Neuronal stem cell (in vitro differentiated cells): ENCODE data around the gene NR4A2.

ENCODE experiments used
- DNase-seq: peaks from one replicate; pipeline ENCODE4 v3.0.0-alpha.2; 2013; ENCODE audit warnings: low spot score
- H2AFZ ChIP-seq: one replicate; pipeline ENCODE4 v1.6.1; 2013; ENCODE audit warnings: mild to moderate bottlenecking, low read length, inconsistent platforms
- H2AK5ac ChIP-seq: 2 replicates; pipeline ENCODE4 v1.6.1; 2013; ENCODE audit warnings: low read depth, mild to moderate bottlenecking, inconsistent platforms, low read length, moderate library complexity, mixed read lengths
- H2BK120ac ChIP-seq: 2 replicates; pipeline ENCODE4 v1.6.1; 2013; ENCODE audit warnings: low read depth, mild to moderate bottlenecking, inconsistent platforms, low read length, moderate library complexity, mixed read lengths
- H2BK12ac ChIP-seq: one replicate; pipeline ENCODE4 v1.6.1; 2013; ENCODE audit warnings: low read length, inconsistent platforms
- H2BK15ac ChIP-seq: 2 replicates; pipeline ENCODE4 v1.6.1; 2013; ENCODE audit warnings: mild to moderate bottlenecking, low read length, inconsistent platforms, mixed read lengths
- H2BK5ac ChIP-seq: one replicate; pipeline ENCODE4 v1.6.1; 2013; ENCODE audit warnings: inconsistent platforms, mild to moderate bottlenecking, low read length, moderate library complexity
- H3K14ac ChIP-seq: one replicate; pipeline ENCODE4 v1.6.1; 2013; ENCODE audit warnings: low read length, inconsistent platforms
- H3K18ac ChIP-seq: 2 replicates; pipeline ENCODE4 v1.6.1; 2013; ENCODE audit warnings: low read length, inconsistent platforms
- H3K23ac ChIP-seq: 2 replicates; pipeline ENCODE4 v1.6.1; 2013; ENCODE audit warnings: low read depth, mild to moderate bottlenecking, mixed read lengths, low read length, inconsistent platforms; ENCODE audit not compliant: poor library complexity
- H3K27ac ChIP-seq: replicated peaks from 3 replicates; pipeline ENCODE4 v1.5.1; 2013; ENCODE audit warnings: low read length, inconsistent platforms
- H3K27me3 ChIP-seq, 3 experiments: 2 replicates each; pipeline ENCODE4 v1.6.1; 2013; ENCODE audit warnings: low read length in 3 of 3, mild to moderate bottlenecking in 2 of 3, inconsistent platforms in 1 of 3, low read depth in 1 of 3, mixed read lengths in 1 of 3, moderate library complexity in 1 of 3; ENCODE audit not compliant: control insufficient read depth in 3 of 3, insufficient read depth in 3 of 3
- H3K36me3 ChIP-seq, 2 donors: replicated peaks in 1 of 2; 2 replicates each; pipeline ENCODE4 v1.6.1; 2013; ENCODE audit warnings: low read length in 2 of 2; ENCODE audit not compliant: control insufficient read depth in 2 of 2, insufficient read depth in 2 of 2
- H3K4ac ChIP-seq: 2 replicates; pipeline ENCODE4 v1.6.1; 2013; ENCODE audit warnings: inconsistent platforms, mild to moderate bottlenecking, low read length, moderate library complexity
- H3K4me1 ChIP-seq, 2 donors: 1 replicate in 1 of 2; 2 replicates in 1 of 2; pipeline ENCODE4 v1.6.1; 2013; ENCODE audit warnings: low read length in 2 of 2, low read depth in 1 of 2; ENCODE audit not compliant: control insufficient read depth in 2 of 2, insufficient read depth in 1 of 2
- H3K4me2 ChIP-seq: one replicate; pipeline ENCODE4 v1.6.1; 2013; ENCODE audit warnings: mild to moderate bottlenecking, low read length, inconsistent platforms; ENCODE audit not compliant: insufficient read depth, poor library complexity, severe bottlenecking
- H3K4me3 ChIP-seq, 2 donors: 2 replicates each; pipeline ENCODE4 v1.5.1; 2013; ENCODE audit warnings: low read length in 2 of 2, mild to moderate bottlenecking in 2 of 2, inconsistent platforms in 1 of 2, moderate library complexity in 1 of 2
- H3K79me1 ChIP-seq: one replicate; pipeline ENCODE4 v1.6.1; 2013; ENCODE audit warnings: low read depth, mild to moderate bottlenecking, inconsistent platforms, low read length, moderate library complexity
- H3K9ac ChIP-seq: one replicate; pipeline ENCODE4 v1.6.1; 2013; ENCODE audit warnings: mild to moderate bottlenecking, low read depth, low read length, inconsistent platforms; ENCODE audit not compliant: poor library complexity
- H3K9me3 ChIP-seq, 2 donors: replicated peaks in 1 of 2; 2 replicates each; pipeline versions ENCODE3 to v1.6.1; 2013; ENCODE audit warnings: low read length in 2 of 2, mild to moderate bottlenecking in 2 of 2, inconsistent platforms in 1 of 2, low read depth in 1 of 2, mixed read lengths in 1 of 2, moderate library complexity in 1 of 2; ENCODE audit not compliant: control insufficient read depth in 2 of 2, insufficient read depth in 1 of 2
- H4K8ac ChIP-seq: one replicate; pipeline ENCODE4 v1.6.1; 2013; ENCODE audit warnings: low read depth, mild to moderate bottlenecking, inconsistent platforms, low read length, moderate library complexity
- H4K91ac ChIP-seq: one replicate; pipeline ENCODE4 v1.6.1; 2013; ENCODE audit warnings: low read length, low read depth, mild to moderate bottlenecking, inconsistent platforms; ENCODE audit not compliant: poor library complexity
- WGBS, 2 donors: extraction: QIAGEN DNeasy Blood & Tissue Kit; methylation state at CpG; one replicate each; pipeline ENCODE4 v1.1.7; 2013; ENCODE audit warnings: missing lambda C conversion rate in 2 of 2, mixed read lengths in 1 of 2; ENCODE audit not compliant: insufficient read length in 2 of 2, insufficient replicate concordance in 1 of 2; ENCODE audit errors: extremely low coverage in 2 of 2; 5-methylcytosine and 5-hydroxymethylcytosine counted together

NR4A2 gene

DNA sequence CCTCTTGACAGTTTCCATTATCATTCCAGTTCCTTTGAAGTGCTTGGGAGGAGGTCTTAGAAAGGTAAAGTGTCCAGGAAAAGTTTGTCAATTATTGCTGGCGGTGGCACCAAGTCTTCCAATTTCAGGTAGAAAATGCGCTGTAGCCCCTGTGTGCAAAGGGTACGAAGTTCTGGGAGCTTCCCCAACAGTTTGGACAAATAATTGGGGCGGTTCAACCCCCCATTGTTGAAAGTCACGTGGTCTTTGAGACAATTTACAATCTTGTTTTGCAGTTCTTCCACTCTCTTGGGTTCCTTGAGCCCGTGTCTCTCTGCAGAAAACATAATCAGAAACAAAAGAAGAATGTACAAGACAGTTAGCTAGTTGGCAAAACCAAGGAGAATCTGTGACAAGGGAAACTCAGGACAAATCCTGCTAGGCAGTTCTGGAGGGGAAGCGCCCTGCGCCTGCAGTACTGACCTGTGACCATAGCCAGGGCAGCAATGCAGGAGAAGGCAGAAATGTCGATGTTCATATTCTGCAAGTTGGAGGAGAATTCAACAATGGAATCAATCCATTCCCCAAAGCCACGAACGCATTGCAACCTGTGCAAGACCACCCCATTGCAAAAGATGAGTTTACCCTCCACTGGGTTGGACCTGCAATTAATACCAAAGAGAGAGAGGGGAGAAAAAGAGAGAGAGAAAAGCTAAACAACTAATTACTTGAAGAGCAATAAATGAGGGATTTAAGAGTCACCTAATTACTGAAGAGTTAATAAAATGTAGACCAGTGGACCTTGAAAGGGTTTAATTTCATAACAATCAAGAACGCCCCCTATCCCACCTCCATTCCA lies 6.6 kb downstream of the NR4A2 start:
- no peak overlapping the region for H4K91ac ChIP-seq
- no peaks in the 10 kb centered on the region for H3K79me1 ChIP-seq
- no peak overlapping the region for H2AFZ ChIP-seq
- peaks cover 0 to 18% of the 10 kb centered on the region in 2 donors for H3K9me3 ChIP-seq
- no peak for DNase-seq
- H2BK15ac ChIP-seq, result no peak overlapping the region
- no peak overlapping the region for H3K18ac ChIP-seq
- H3K23ac ChIP-seq, result no peak overlapping the region
- peaks cover 55 to 100% (median 90%) of the 10 kb centered on the region in 3 experiments for H3K27me3 ChIP-seq
- peaks cover 0 to 11% of the 10 kb centered on the region in 2 donors for H3K4me1 ChIP-seq
- no peak overlapping the region for H4K8ac ChIP-seq
- H2BK120ac ChIP-seq, result no peak overlapping the region
- no peak overlapping the region for H3K4me2 ChIP-seq
- H2BK5ac ChIP-seq, result no peak overlapping the region
- H3K9ac ChIP-seq, result no peak overlapping the region
- H2AK5ac ChIP-seq, result no peak overlapping the region
- H3K14ac ChIP-seq, result no peak overlapping the region
- H3K36me3 ChIP-seq, result no peaks in the 10 kb centered on the region
- no peak overlapping the region for H2BK12ac ChIP-seq
- H3K4ac ChIP-seq, result no peak overlapping the region
- H3K27ac ChIP-seq, result no peak overlapping the region
- no peak overlapping the region for H3K4me3 ChIP-seq
- WGBS, 2 donors, result no CpG with 5 or more reads among the region's 12 CpGs

- Histone ChIP-seq H2AK5ac (no peak overlapping the region), H4K8ac (no peak overlapping the region), H3K79me1 (no peaks in the 10 kb centered on the region), H3K23ac (no peak overlapping the region), H2BK15ac (no peak overlapping the region), H3K18ac (no peak overlapping the region), H2BK120ac (no peak overlapping the region), H3K27me3 (peaks cover 40 to 100% (median 86%) of the 10 kb centered on the region in 3 experiments), H2AFZ (no peak overlapping the region), H3K4me2 (no peak overlapping the region), H2BK5ac (no peak overlapping the region), H3K4ac (no peak overlapping the region), H4K91ac (no peak overlapping the region), H3K27ac (no peak overlapping the region), H3K4me3 (no peak overlapping the region), H3K9me3 (peaks cover 2 to 6% of the 10 kb centered on the region in 2 donors), H3K36me3 (no peaks in the 10 kb centered on the region), H3K4me1 (peaks cover 0 to 7% of the 10 kb centered on the region in 2 donors), H2BK12ac (no peak overlapping the region), H3K14ac (no peak overlapping the region), H3K9ac (no peak overlapping the region)
- DNase-seq, result no peak
- WGBS, 2 donors, result no CpG with 5 or more reads among the region's 2 CpGs
These were observed 8.8 kb downstream of the NR4A2 start for GRCh38 chr2:156323754-156324153.

DNA sequence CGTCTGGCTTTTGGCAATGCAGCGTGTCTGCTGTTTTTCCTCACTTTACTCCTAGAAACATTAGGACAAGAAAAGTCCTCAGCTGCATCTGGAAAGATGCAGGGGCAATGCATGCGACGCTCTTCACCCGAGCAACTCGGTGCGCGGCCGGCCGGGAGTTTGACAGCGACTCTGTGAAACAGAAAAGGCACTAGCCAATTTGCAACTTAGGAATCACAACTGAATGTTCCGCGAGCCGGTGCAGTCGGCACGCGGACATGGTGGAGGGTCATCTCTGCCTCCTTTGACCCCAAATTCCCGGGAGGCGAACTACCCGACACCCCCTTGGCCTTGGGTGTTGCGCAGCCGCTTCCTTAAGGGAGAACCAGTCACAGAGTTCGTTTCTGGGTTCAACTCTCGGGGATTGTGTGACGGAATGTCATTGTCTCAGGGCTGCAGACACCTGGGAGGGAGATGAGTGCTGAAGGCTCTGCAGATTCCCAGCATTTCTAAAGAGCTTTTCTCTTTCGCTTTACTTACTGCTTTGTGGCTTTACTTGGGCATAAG lies 9.8 kb downstream of the NR4A2 start:
- H4K8ac ChIP-seq, result no peak overlapping the region
- peak overlapping the region in 1 of 2 donors; percentile 27 for H3K4me3 ChIP-seq
- peaks cover 2 to 6% of the 10 kb centered on the region in 2 donors for H3K9me3 ChIP-seq
- no peaks in the 10 kb centered on the region for H3K36me3 ChIP-seq
- H3K27me3 ChIP-seq, result peaks cover 34 to 100% (median 78%) of the 10 kb centered on the region in 3 experiments
- no peak overlapping the region for H3K14ac ChIP-seq
- no peak overlapping the region for H3K27ac ChIP-seq
- H3K4me1 ChIP-seq, result peaks cover 0 to 5% of the 10 kb centered on the region in 2 donors
- no peak overlapping the region for H4K91ac ChIP-seq
- no peaks in the 10 kb centered on the region for H3K79me1 ChIP-seq
- WGBS, 2 donors, result no CpG with 5 or more reads among the region's 26 CpGs
- H2BK5ac ChIP-seq, result no peak overlapping the region
- H2BK120ac ChIP-seq, result no peak overlapping the region
- DNase-seq, result peak; percentile 62
- no peak overlapping the region for H3K4ac ChIP-seq
- H2BK15ac ChIP-seq, result no peak overlapping the region
- H2BK12ac ChIP-seq, result no peak overlapping the region
- H2AFZ ChIP-seq, result peak overlapping the region; percentile 79
- peak overlapping the region; percentile 44 for H3K4me2 ChIP-seq
- H3K23ac ChIP-seq, result no peak overlapping the region
- peak overlapping the region; percentile 27 for H3K9ac ChIP-seq
- no peak overlapping the region for H3K18ac ChIP-seq
- no peak overlapping the region for H2AK5ac ChIP-seq

DNA sequence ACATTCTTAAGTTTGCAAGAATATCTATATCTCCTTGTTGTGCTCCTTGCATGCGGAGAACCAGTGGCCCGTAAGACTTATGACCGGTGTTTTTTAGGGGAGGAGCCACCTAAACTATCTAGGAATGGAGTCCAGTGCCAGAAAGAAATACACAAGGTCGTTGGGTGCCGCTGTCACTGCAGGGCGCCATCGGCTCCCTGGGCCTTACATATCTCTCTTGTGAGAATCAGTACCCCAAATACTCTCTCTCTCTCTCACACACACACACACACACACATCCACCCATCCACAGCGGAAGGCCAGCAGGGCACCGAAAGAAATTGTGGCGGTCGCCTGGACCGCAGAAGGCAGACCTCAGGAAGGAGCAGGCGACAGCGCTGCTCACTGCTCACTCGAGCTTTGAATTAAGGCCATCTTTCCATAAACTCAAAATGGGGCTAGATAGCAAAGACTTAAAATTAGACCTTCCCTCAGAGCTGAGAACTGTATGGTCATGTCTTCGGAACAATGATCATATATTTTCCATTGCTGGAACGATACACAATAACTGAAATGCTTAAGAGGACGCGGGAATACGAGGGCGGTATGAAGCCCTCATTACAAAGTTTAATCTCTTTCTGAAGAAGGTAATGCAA lies 10.4 kb downstream of the NR4A2 start:
- Histone ChIP-seq H2BK15ac (no peak overlapping the region), H3K27me3 (peaks cover 29 to 100% (median 72%) of the 10 kb centered on the region in 3 experiments), H3K27ac (no peak overlapping the region), H4K91ac (no peak overlapping the region), H2BK120ac (no peak overlapping the region), H3K23ac (no peak overlapping the region), H3K79me1 (no peaks in the 10 kb centered on the region), H3K14ac (no peak overlapping the region), H3K36me3 (no peaks in the 10 kb centered on the region), H3K18ac (no peak overlapping the region), H4K8ac (no peak overlapping the region), H3K4me2 (peak overlapping the region; percentile 44), H3K4me3 (no peak overlapping the region), H2BK12ac (no peak overlapping the region), H3K9me3 (peaks cover 2 to 6% of the 10 kb centered on the region in 2 donors), H2AFZ (peak overlapping the region; percentile 79), H3K4ac (no peak overlapping the region), H2BK5ac (no peak overlapping the region), H3K4me1 (peaks cover 0 to 5% of the 10 kb centered on the region in 2 donors), H2AK5ac (no peak overlapping the region), H3K9ac (no peak overlapping the region)
- DNase-seq, result no peak
- WGBS, 2 donors, result no CpG with 5 or more reads among the region's 21 CpGs
